ENCODE measurements around the gene SLC35E4. TPM values are rescaled to one million over a fixed set of nuclear protein-coding genes. Genes with fewer than 3 reads are reported as not detected.

The SLC35E4 gene
- total RNA-seq, 2 donors from 2014 or later: 4.6 to 10.5 TPM

- DNase-seq (ENCODE audit: low spot score): no peak
- H3K4me1 ChIP-seq (replicated peaks): no peaks in the 10 kb centered on the region
- H3K36me3 ChIP-seq: no peaks in the 10 kb centered on the region
- TF ChIP-seq POLR2AphosphoS5 (IDR thresholded peaks at IDR 0.05): no peak
- no peak for TF ChIP-seq CTCF (IDR thresholded peaks at IDR 0.05)
- intact Hi-C loops (cut with DNase I): no loop called here
- H3K27me3 ChIP-seq (replicated peaks; ENCODE audit: insufficient read depth): no peaks in the 10 kb centered on the region
- H3K4me3 ChIP-seq: no peak overlapping the region
- WGBS: 94% methylated on average over 1 of the region's 1 CpG
- H3K27ac ChIP-seq: no peak overlapping the region
- no peaks in the 10 kb centered on the region for H3K9me3 ChIP-seq
These were observed 45.6 kb downstream of the SLC35E4 start for GRCh38 chr22:30680991-30681770.

GRCh38 chr22:30681831-30682230 is 46.2 kb downstream of the SLC35E4 start:
- Histone ChIP-seq H3K4me3 (no peak overlapping the region), H3K4me1 (replicated peaks) (no peaks in the 10 kb centered on the region), H3K9me3 (no peaks in the 10 kb centered on the region), H3K27ac (no peak overlapping the region), H3K27me3 (replicated peaks; ENCODE audit: insufficient read depth) (no peaks in the 10 kb centered on the region), H3K36me3 (no peaks in the 10 kb centered on the region)
- no peak for DNase-seq (ENCODE audit: low spot score)
- 80% methylated on average over 2 of the region's 2 CpGs for WGBS
- TF ChIP-seq CTCF (IDR thresholded peaks at IDR 0.05) (no peak), POLR2A (IDR thresholded peaks at IDR 0.05) (no peak), POLR2AphosphoS5 (IDR thresholded peaks at IDR 0.05) (no peak)
- intact Hi-C loops (cut with DNase I): no loop called here

GRCh38 chr22:30685178-30685577 is 49.6 kb downstream of the SLC35E4 start:
- H3K36me3 ChIP-seq: no peaks in the 10 kb centered on the region
- 86% methylated on average over 7 of the region's 7 CpGs for WGBS
- no peaks in the 10 kb centered on the region for H3K9me3 ChIP-seq
- intact Hi-C loops (cut with DNase I): no loop called here
- no peaks in the 10 kb centered on the region for H3K27me3 ChIP-seq (replicated peaks; ENCODE audit: insufficient read depth)
- DNase-seq (ENCODE audit: low spot score): no peak
- H3K27ac ChIP-seq: no peak overlapping the region
- no peak overlapping the region for H3K4me3 ChIP-seq
- TF ChIP-seq CTCF (IDR thresholded peaks at IDR 0.05) (no peak), POLR2AphosphoS5 (IDR thresholded peaks at IDR 0.05) (no peak), POLR2A (IDR thresholded peaks at IDR 0.05) (no peak)
- H3K4me1 ChIP-seq (replicated peaks): no peaks in the 10 kb centered on the region

- no peak for DNase-seq (ENCODE audit: low spot score)
- no peaks in the 10 kb centered on the region for H3K36me3 ChIP-seq
- no peaks in the 10 kb centered on the region for H3K9me3 ChIP-seq
- TF ChIP-seq POLR2AphosphoS5 (IDR thresholded peaks at IDR 0.05) (no peak), POLR2A (IDR thresholded peaks at IDR 0.05) (no peak), CTCF (IDR thresholded peaks at IDR 0.05) (no peak)
- no peaks in the 10 kb centered on the region for H3K4me1 ChIP-seq (replicated peaks)
- H3K4me3 ChIP-seq: no peak overlapping the region
- no peak overlapping the region for H3K27ac ChIP-seq
- WGBS: 96% methylated on average over 4 of the region's 4 CpGs
- no peaks in the 10 kb centered on the region for H3K27me3 ChIP-seq (replicated peaks; ENCODE audit: insufficient read depth)
- intact Hi-C loops (cut with DNase I): no loop called here
These were observed 51.8 kb downstream of the SLC35E4 start for GRCh38 chr22:30687358-30687757.

GRCh38 chr22:30689622-30690021 is 54.0 kb downstream of the SLC35E4 start:
- DNase-seq (ENCODE audit: low spot score): no peak
- intact Hi-C loops (cut with DNase I): no loop called here
- Histone ChIP-seq H3K27ac (no peak overlapping the region), H3K36me3 (no peaks in the 10 kb centered on the region), H3K27me3 (replicated peaks; ENCODE audit: insufficient read depth) (no peaks in the 10 kb centered on the region), H3K4me1 (replicated peaks) (no peaks in the 10 kb centered on the region), H3K4me3 (no peak overlapping the region), H3K9me3 (no peaks in the 10 kb centered on the region)
- TF ChIP-seq POLR2A (IDR thresholded peaks at IDR 0.05): no peak
- TF ChIP-seq CTCF (IDR thresholded peaks at IDR 0.05): no peak
- no peak for TF ChIP-seq POLR2AphosphoS5 (IDR thresholded peaks at IDR 0.05)
- WGBS: 43% methylated on average over 1 of the region's 1 CpG
